ENCODE data around the gene PHACTR2. TPM values are rescaled to one million over a fixed set of nuclear protein-coding genes. Genes with fewer than 3 reads are reported as not detected.

Gene PHACTR2
- total RNA-seq, 1 experiment from 2014 or later = 39.8 TPM

DNA sequence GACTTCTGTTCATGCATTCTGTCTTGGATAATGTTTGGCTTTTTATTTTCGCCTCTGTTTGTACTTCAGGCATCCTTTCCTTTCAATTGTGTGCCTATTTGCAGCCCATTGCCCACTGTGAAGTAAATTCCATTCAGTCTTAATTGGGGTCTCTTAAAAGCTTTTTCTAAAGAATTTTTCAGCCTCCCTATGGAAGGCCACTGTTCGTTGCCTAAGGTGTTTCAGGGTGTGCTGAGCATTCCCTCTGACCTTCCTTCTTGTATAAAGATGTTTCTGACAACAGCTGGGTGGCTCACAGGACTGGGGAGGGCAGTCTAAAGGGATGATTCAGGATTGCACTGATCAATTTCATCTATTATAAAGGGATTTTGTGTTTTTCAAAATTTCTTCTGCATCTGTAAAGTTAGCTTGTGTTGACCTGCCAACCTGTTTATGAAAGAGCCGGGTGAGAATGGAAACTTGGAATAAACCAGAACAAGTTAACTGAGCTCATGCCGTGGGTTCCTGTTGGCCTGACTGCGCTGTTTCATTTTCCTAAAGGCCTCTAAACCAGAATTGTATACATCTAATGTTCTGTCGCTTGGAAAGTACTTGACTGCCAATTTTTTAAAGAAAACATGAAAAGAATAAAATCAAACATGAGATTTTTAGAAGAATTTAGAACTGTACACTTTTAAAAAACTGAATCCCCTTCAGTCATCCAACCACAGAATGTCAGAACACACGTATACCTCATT is 14.3 kb downstream of the PHACTR2 start:
- intact Hi-C loops (cut with micrococcal nuclease; ENCODE audit: unreplicated experiment) = loop anchor here (5.0 kb wide), 2 partner anchors 55 to 150 kb away; partner anchors contain the start of gene LTV1
- Histone ChIP-seq H3K36me3 (ENCODE audit: low read depth) (no peaks in the 10 kb centered on the region), H3K4me1 (replicated peaks; ENCODE audit: insufficient read depth) (peaks cover 21% of the 10 kb centered on the region), H3F3A (ENCODE audit: insufficient read depth, low read depth) (no peaks in the 10 kb centered on the region), H4K20me1 (ENCODE audit: insufficient read depth) (no peaks in the 10 kb centered on the region), H3K4me3 (no peak overlapping the region), H2AFZ (no peak overlapping the region), H3K9me3 (ENCODE audit: insufficient read depth, low read depth) (no peaks in the 10 kb centered on the region), H3K79me2 (ENCODE audit: low read depth) (peaks cover 34% of the 10 kb centered on the region; the same call in 1 of the 2 replicates), H3K27ac (no peak overlapping the region), H3K9me2 (ENCODE audit: insufficient read depth) (no peaks in the 10 kb centered on the region), H3K4me2 (no peak overlapping the region), H3K27me3 (ENCODE audit: insufficient read depth, low read depth) (no peaks in the 10 kb centered on the region)
- no TSS peak for BruUV-seq (replicated peaks)
- TF ChIP-seq EZH2 (IDR thresholded peaks at IDR 0.05; ENCODE audit: low read depth) = no peak
- TF ChIP-seq, protein P1, sequence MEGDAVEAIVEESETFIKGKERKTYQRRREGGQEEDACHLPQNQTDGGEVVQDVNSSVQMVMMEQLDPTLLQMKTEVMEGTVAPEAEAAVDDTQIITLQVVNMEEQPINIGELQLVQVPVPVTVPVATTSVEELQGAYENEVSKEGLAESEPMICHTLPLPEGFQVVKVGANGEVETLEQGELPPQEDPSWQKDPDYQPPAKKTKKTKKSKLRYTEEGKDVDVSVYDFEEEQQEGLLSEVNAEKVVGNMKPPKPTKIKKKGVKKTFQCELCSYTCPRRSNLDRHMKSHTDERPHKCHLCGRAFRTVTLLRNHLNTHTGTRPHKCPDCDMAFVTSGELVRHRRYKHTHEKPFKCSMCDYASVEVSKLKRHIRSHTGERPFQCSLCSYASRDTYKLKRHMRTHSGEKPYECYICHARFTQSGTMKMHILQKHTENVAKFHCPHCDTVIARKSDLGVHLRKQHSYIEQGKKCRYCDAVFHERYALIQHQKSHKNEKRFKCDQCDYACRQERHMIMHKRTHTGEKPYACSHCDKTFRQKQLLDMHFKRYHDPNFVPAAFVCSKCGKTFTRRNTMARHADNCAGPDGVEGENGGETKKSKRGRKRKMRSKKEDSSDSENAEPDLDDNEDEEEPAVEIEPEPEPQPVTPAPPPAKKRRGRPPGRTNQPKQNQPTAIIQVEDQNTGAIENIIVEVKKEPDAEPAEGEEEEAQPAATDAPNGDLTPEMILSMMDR (conservative IDR thresholded peaks at IDR 0.05) = no peak
- POLR2A ChIA-PET (ENCODE audit: unreplicated experiment) = no interaction called here
- CTCF ChIA-PET = interaction anchor here (0.6 kb wide), 1 partner anchor 27 kb away, joined by 3 read pairs; no protein-coding TSS in a partner anchor
- no peak for DNase-seq

DNA sequence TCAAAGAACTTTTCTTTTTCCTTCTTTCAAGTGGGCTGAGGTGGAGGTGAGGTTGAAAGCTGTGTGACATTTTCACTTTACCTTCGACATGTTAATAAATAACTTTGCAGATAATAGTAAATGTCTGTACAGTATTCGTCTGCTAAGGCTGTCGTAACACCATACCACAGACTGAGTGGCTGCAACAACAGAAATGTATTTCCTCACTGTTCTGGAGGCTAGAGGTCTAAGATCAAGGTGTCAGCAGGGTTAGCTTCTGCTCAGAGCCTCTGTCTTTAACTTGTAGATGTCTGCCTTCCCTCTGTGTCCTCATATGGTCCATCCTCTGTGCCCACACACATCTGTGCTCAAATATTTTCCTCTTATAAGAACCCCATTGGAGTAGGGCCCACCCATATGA is 14.9 kb downstream of the PHACTR2 start:
- H3K9me3 ChIP-seq (ENCODE audit: insufficient read depth, low read depth) = no peaks in the 10 kb centered on the region
- no peaks in the 10 kb centered on the region for H3K36me3 ChIP-seq (ENCODE audit: low read depth)
- no peak for TF ChIP-seq EZH2 (IDR thresholded peaks at IDR 0.05; ENCODE audit: low read depth)
- TF ChIP-seq, protein P1 (conservative IDR thresholded peaks at IDR 0.05) = no peak
- no peaks in the 10 kb centered on the region for H4K20me1 ChIP-seq (ENCODE audit: insufficient read depth)
- H3K27ac ChIP-seq = no peak overlapping the region
- H3K4me1 ChIP-seq (replicated peaks; ENCODE audit: insufficient read depth) = peaks cover 18% of the 10 kb centered on the region
- no peaks in the 10 kb centered on the region for H3K27me3 ChIP-seq (ENCODE audit: insufficient read depth, low read depth)
- H3F3A ChIP-seq (ENCODE audit: insufficient read depth, low read depth) = no peaks in the 10 kb centered on the region
- H3K79me2 ChIP-seq (ENCODE audit: low read depth) = peaks cover 29% of the 10 kb centered on the region; the same call in 1 of the 2 replicates
- no peaks in the 10 kb centered on the region for H3K9me2 ChIP-seq (ENCODE audit: insufficient read depth)
- no TSS peak for BruUV-seq (replicated peaks)
- H2AFZ ChIP-seq = no peak overlapping the region
- POLR2A ChIA-PET (ENCODE audit: unreplicated experiment) = no interaction called here
- DNase-seq = no peak
- no peak overlapping the region for H3K4me3 ChIP-seq
- CTCF ChIA-PET = interaction anchor here (0.6 kb wide), 1 partner anchor 26 kb away, joined by 3 read pairs; no protein-coding TSS in a partner anchor
- no peak overlapping the region for H3K4me2 ChIP-seq
- intact Hi-C loops (cut with micrococcal nuclease; ENCODE audit: unreplicated experiment) = loop anchor here (5.0 kb wide), 2 partner anchors 55 to 150 kb away; partner anchors contain the start of gene LTV1

DNA sequence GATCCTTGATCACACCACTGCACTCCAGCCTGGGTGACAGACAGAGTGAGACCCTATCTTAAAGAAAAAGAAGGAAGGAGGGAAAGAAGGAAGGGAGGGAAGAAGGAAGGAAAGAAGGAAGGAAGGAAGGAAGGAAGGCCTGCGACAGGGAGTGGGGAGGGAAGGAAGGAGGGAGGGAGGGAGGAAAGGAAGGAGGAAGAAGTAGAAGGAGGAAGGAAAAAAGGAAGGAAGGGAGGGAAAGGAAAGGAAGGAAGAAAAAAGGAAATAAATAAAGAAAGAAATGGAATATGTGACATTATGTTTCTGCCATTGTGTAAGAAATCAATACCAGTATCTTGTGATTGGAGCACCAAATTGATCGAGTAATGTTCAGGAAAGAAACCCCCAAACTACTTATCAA is 16.2 kb downstream of the PHACTR2 start:
- POLR2A ChIA-PET (ENCODE audit: unreplicated experiment) = no interaction called here
- Histone ChIP-seq H2AFZ (no peak overlapping the region), H3K79me2 (ENCODE audit: low read depth) (peaks cover 32% of the 10 kb centered on the region; the same call in 1 of the 2 replicates), H3K4me1 (replicated peaks; ENCODE audit: insufficient read depth) (peaks cover 17% of the 10 kb centered on the region; the same call in 1 of the 2 replicates), H3K4me3 (no peak overlapping the region), H3K4me2 (no peak overlapping the region), H3K9me2 (ENCODE audit: insufficient read depth) (no peaks in the 10 kb centered on the region), H4K20me1 (ENCODE audit: insufficient read depth) (no peaks in the 10 kb centered on the region), H3K27ac (no peak overlapping the region), H3K27me3 (ENCODE audit: insufficient read depth, low read depth) (no peaks in the 10 kb centered on the region), H3K36me3 (ENCODE audit: low read depth) (no peaks in the 10 kb centered on the region), H3F3A (ENCODE audit: insufficient read depth, low read depth) (no peaks in the 10 kb centered on the region), H3K9me3 (ENCODE audit: insufficient read depth, low read depth) (no peaks in the 10 kb centered on the region)
- BruUV-seq (replicated peaks) = no TSS peak
- no peak for DNase-seq
- TF ChIP-seq, protein P1 (conservative IDR thresholded peaks at IDR 0.05) = no peak
- TF ChIP-seq EZH2 (IDR thresholded peaks at IDR 0.05; ENCODE audit: low read depth) = no peak
- intact Hi-C loops (cut with micrococcal nuclease; ENCODE audit: unreplicated experiment) = loop anchor here (5.0 kb wide), 2 partner anchors 53 to 148 kb away; partner anchors contain the start of gene LTV1
- CTCF ChIA-PET = no interaction called here
